ENCODE data around the gene FBXO10. TPM values are rescaled to one million over a fixed set of nuclear protein-coding genes. Genes with fewer than 3 reads are reported as not detected.
"Not testable (repeated sequence)": the region's sequence is repeated elsewhere in the genome, so short reads cannot be mapped to it uniquely, and the experiment has no call there.

FBXO10 gene
- polyA plus RNA-seq, 1 donor from 2014 or later, result 15.1 TPM

DNA sequence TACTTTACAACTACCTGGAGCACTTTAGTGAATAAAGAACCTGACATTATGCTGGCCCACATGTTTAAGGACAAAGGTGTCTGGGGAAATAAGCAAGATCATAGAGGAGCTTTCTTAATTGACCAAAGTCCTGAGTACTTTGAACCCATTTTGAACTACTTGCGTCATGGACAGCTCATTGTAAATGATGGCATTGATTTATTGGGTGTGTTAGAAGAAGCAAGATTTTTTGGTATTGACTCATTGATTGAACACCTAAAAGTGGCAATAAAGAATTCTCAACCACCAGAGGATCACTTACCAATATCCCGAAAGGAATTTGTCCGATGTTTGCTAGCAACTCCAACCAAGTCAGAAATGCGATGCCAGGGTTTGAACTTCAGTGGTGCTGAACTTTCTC, 98.7 kb downstream of the FBXO10 start:
- Mint-ChIP-seq H3K4me1 (peaks cover 7 to 16% (median 14%) of the 10 kb centered on the region in 3 donors), H3K27ac (peak overlapping the region in 1 of 3 donors; percentile 7)
- H3K4me3 Mint-ChIP-seq, H3K9me3 Mint-ChIP-seq, H3K36me3 Mint-ChIP-seq, H3K27me3 Mint-ChIP-seq: not testable (repeated sequence)

DNA sequence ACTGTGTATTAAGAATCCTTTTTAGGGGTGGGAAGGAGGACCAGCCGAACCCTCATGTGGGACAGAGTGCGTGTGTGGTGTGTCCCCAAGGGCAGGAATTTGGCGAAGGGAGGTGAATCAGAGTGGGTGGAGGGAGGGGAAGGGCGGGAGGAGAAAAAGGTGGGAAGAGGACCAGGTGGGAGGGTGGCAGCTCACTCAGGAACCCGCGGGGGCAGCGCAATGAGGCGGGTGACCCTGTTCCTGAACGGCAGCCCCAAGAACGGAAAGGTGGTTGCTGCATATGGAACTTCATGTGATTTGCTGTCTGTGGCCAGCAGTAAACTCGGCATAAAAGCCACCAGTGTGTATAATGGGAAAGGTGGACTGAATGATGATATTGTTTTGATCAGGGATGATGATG, 99.2 kb downstream of the FBXO10 start:
- H3K4me1 Mint-ChIP-seq, result peaks cover 11 to 21% (median 19%) of the 10 kb centered on the region in 3 donors
- no peak overlapping the region for H3K27ac Mint-ChIP-seq
- no peaks in the 10 kb centered on the region for H3K9me3 Mint-ChIP-seq
- peaks cover 7% of the 10 kb centered on the region for H3K27me3 Mint-ChIP-seq
- no peak overlapping the region for H3K4me3 Mint-ChIP-seq
- no peaks in the 10 kb centered on the region for H3K36me3 Mint-ChIP-seq

GRCh38 chr9:37474438-37474837, 101.7 kb downstream of the FBXO10 start:
- peaks cover 2% of the 10 kb centered on the region for H3K27me3 Mint-ChIP-seq
- H3K9me3 Mint-ChIP-seq, result no peaks in the 10 kb centered on the region
- peaks cover 11 to 24% (median 17%) of the 10 kb centered on the region in 3 donors for H3K4me1 Mint-ChIP-seq
- no peak overlapping the region for H3K4me3 Mint-ChIP-seq
- no peaks in the 10 kb centered on the region for H3K36me3 Mint-ChIP-seq
- H3K27ac Mint-ChIP-seq, result no peak overlapping the region

DNA sequence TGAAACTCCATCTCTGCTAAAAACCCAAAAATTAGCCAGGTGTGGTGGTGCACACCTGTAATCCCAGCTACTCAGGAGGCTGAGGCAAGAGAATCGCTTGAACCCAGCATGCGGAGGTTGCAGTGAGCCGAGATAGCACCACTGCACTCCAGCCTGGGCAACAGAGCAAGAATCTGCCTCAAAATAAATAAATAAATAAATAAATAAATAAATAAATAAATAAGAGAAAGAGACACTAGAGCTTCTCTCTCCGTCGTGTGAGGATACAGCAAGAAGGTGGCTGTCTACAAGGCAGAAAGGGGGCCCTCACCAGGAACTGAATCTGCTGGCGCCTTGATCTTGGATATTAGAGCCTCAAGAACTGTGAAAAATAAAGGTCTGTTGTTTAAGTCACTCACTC, 102.2 kb downstream of the FBXO10 start:
- H3K4me3 Mint-ChIP-seq, H3K36me3 Mint-ChIP-seq, H3K27me3 Mint-ChIP-seq, H3K9me3 Mint-ChIP-seq: not testable (repeated sequence)
- Mint-ChIP-seq H3K27ac (peak overlapping the region in 1 of 3 donors; percentile 39), H3K4me1 (peaks cover 11 to 24% (median 17%) of the 10 kb centered on the region in 3 donors)

DNA sequence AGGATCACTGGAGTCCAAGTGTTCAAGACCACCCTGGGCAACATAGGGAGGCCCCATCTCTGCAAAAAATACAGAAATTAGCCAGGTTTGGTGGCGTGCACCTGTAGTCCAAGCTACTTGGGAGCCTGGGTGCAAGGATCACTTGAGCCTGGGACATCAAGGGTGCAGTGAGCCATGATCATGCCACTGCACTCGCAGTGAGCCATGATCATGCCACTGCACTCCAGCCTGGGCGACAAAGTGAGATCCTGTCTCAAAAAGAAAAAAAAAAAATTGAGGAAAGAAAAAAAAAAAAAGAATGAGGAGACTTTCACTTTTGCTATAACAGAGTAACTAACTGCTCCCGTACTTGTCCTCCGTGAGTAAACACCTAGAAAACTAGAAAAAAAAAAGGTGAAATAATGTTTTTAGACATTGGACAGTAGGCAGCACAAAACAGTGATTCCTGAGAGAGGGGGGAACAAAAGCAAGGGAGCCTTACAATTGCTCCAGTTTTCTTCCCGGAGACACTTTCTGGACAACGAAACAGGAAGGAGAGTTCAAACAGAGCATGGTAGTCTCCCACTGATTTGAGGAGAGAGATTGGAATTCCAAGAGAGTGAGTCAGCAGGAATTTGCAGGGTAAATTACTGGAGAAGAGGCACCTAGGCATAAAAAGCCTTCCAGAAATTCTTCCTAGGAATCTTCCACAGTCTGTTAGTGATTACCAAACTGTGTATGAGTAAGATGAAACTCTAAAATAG, 104.1 kb downstream of the FBXO10 start:
- H3K27ac Mint-ChIP-seq, result peak overlapping the region in 2 of 3 donors; percentile 10 to 12
- peaks cover 2% of the 10 kb centered on the region for H3K27me3 Mint-ChIP-seq
- H3K36me3 Mint-ChIP-seq, result no peaks in the 10 kb centered on the region
- H3K4me1 Mint-ChIP-seq, result peaks cover 4 to 9% (median 5%) of the 10 kb centered on the region in 3 donors
- no peaks in the 10 kb centered on the region for H3K9me3 Mint-ChIP-seq
- H3K4me3 Mint-ChIP-seq, result peak overlapping the region; percentile 26 to 88 (median 60)

- H3K4me1 Mint-ChIP-seq, result peaks cover 14 to 19% (median 17%) of the 10 kb centered on the region in 3 donors
- no peak overlapping the region for H3K27ac Mint-ChIP-seq
- peaks cover 2% of the 10 kb centered on the region for H3K27me3 Mint-ChIP-seq
- H3K9me3 Mint-ChIP-seq, result no peaks in the 10 kb centered on the region
- H3K36me3 Mint-ChIP-seq, result no peaks in the 10 kb centered on the region
- H3K4me3 Mint-ChIP-seq, result peak overlapping the region in 1 of 4 donors; percentile 23
Observed at GRCh38 chr9:37468620-37469019, 107.6 kb downstream of the FBXO10 start.

DNA sequence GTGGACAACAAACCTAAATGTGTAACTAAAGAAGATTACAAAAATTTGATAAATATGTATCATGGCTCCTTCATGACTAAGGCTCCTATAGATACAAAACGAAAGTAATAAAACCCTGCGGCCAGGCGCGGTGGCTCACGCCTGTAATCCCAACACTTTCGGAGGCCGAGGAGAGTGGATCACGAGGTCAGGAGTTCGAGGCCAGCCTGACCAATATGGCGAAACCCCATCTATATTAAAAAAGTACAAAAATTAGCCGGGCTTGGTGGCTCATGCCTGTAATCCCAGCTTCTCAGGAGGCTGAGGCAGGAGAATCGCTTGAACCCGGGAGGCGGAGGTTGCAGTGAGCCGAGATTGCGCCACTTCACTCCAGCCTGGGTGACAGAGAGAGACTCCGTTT, 108.7 kb downstream of the FBXO10 start:
- not testable (repeated sequence) for H3K36me3 Mint-ChIP-seq, H3K27me3 Mint-ChIP-seq, H3K9me3 Mint-ChIP-seq, H3K27ac Mint-ChIP-seq
- peak overlapping the region in 1 of 4 donors; percentile 88 for H3K4me3 Mint-ChIP-seq
- H3K4me1 Mint-ChIP-seq, result peaks cover 24 to 30% (median 25%) of the 10 kb centered on the region in 3 donors

DNA sequence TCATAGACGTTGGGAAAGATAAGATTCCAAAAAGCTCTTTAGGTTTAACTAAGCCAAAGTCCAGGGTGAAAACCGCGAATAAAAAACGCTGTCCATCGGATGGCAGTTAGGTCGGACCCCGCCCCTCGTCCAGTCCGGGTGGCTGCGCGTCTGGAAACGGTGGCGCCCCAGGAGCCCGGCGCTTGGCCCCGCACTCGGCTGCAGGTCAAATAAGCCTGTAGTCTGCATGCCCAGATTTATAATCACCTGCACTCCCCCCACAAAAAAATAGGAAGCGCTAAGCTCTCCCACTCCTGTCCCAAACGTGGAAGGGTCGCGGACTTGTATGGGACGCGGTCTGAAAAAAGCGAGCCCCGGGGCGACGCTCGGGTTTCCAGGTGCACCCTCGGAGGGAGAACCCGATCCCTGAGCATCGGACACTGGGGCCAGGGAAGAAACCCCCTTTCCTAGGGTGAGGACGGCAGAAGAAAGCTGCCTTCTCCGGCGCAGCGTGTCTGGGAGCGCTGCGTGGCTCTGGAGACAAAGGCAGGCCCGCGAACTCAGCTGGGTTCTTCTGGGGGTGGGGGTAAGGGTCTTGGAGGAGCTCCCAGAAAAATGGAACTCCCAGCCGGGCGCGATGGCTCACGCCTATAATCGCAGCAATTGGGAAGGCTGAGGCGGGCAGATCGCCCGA, 110.0 kb downstream of the FBXO10 start:
- Mint-ChIP-seq H3K4me3 (peak overlapping the region; percentile 88 to 98 (median 96)), H3K36me3 (no peaks in the 10 kb centered on the region)

DNA sequence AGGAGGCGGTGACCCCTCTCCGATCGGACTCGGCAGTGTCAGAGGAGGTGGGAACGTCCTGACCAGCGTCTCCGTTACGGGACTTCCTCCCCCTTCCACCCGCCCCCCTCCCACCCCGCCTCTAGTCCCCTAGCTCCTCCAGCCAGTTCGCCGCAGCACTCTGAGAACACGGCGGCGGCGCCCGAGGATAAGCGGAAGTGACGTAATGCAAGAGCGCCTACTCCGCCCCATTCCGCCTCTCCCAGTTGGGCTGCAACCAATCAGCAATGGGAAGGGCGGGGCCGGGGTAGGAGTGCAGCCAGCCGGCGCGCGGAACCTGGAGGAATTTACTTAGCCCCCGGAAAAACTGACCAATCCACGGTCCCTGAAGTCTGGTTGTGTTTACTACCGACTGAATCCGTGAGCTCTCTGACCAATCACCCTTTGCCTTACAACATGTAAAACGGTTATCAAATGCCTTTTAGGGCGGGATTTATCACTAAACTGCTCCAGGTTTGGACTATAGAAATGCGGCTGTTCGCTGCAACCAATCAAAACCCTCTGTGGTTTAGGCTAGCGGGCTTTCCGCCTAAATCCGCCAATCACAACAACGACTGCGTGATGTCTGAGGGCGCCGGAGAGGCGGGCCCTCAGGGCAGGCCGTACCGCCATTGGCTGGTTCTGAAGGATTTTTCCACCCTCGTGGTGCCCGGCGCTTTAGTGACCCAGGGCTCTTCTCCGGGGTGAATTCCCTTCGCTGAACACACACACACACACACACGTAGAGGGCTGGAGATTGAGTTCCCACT, 110.7 kb downstream of the FBXO10 start, which contains the start of gene ZBTB5:
Gene ZBTB5 (minus strand): TSS at position 202 of the 788 bp plus-strand sequence. CDS start 22,899 bp downstream, outside the sequence.
- Mint-ChIP-seq H3K4me1 (peaks cover 21 to 31% (median 21%) of the 10 kb centered on the region in 3 donors), H3K9me3 (no peaks in the 10 kb centered on the region), H3K36me3 (no peaks in the 10 kb centered on the region), H3K27me3 (no peaks in the 10 kb centered on the region), H3K27ac (peak within 1 kb of the TSS; percentile 91 to 99 (median 93)), H3K4me3 (peak within 1 kb of the TSS; percentile 88 to 98 (median 96))

More for the DNA sequence above, 110.0 kb downstream of the FBXO10 start:
- H3K27ac Mint-ChIP-seq, result peak overlapping the region; percentile 91 to 99 (median 93)
- H3K9me3 Mint-ChIP-seq, result no peaks in the 10 kb centered on the region
- H3K4me1 Mint-ChIP-seq, result peaks cover 20 to 31% (median 21%) of the 10 kb centered on the region in 3 donors
- no peaks in the 10 kb centered on the region for H3K27me3 Mint-ChIP-seq

- H3K9me3 Mint-ChIP-seq, result no peaks in the 10 kb centered on the region
- peaks cover 21 to 31% (median 21%) of the 10 kb centered on the region in 3 donors for H3K4me1 Mint-ChIP-seq
- H3K4me3 Mint-ChIP-seq, result peak overlapping the region; percentile 88 to 98 (median 96)
- no peaks in the 10 kb centered on the region for H3K36me3 Mint-ChIP-seq
- H3K27me3 Mint-ChIP-seq, result no peaks in the 10 kb centered on the region
- peak overlapping the region; percentile 91 to 99 (median 93) for H3K27ac Mint-ChIP-seq
Observed at GRCh38 chr9:37464426-37465248, 111.5 kb downstream of the FBXO10 start.

GRCh38 chr9:37464006-37464405, 112.2 kb downstream of the FBXO10 start:
- Mint-ChIP-seq H3K4me1 (peaks cover 21 to 31% (median 21%) of the 10 kb centered on the region in 3 donors), H3K27me3 (no peaks in the 10 kb centered on the region), H3K4me3 (peak overlapping the region; percentile 88 to 98 (median 96)), H3K36me3 (no peaks in the 10 kb centered on the region), H3K9me3 (no peaks in the 10 kb centered on the region), H3K27ac (peak overlapping the region; percentile 91 to 99 (median 93))

All from IgD-negative memory B cell (primary cell).